ENCODE measurements around the gene CRELD2. TPM values are rescaled to one million over a fixed set of nuclear protein-coding genes. Genes with fewer than 3 reads are reported as not detected.
A peak's percentile ranks its signal among the peaks of the same experiment; 100 is the strongest.

Gene CRELD2
- total RNA-seq, 1 donor from 2014 or later, result 44.3 TPM

GRCh38 chr22:49880281-49880680, 38.2 kb upstream of the CRELD2 start:
- peak overlapping the region; percentile 41 for H3K27ac Mint-ChIP-seq (ENCODE audit: unreplicated experiment)
- peak; percentile 69 for DNase-seq (ENCODE audit: low spot score)
- peaks cover 32% of the 10 kb centered on the region for H3K4me1 Mint-ChIP-seq (ENCODE audit: low read depth)
- H3K27me3 Mint-ChIP-seq (ENCODE audit: low read depth), result no peaks in the 10 kb centered on the region
- H3K36me3 Mint-ChIP-seq (ENCODE audit: low read depth), result peaks cover 17% of the 10 kb centered on the region
- peak overlapping the region; percentile 31 for H3K4me3 Mint-ChIP-seq (ENCODE audit: unreplicated experiment)
- H3K9me3 Mint-ChIP-seq (ENCODE audit: low read depth), result peaks cover 2% of the 10 kb centered on the region
- TF ChIP-seq CTCF (IDR thresholded peaks at IDR 0.05), result no peak

GRCh38 chr22:49881856-49882255, 36.6 kb upstream of the CRELD2 start:
- peak overlapping the region; percentile 41 for H3K27ac Mint-ChIP-seq (ENCODE audit: unreplicated experiment)
- H3K4me3 Mint-ChIP-seq (ENCODE audit: unreplicated experiment), result no peak overlapping the region
- H3K4me1 Mint-ChIP-seq (ENCODE audit: low read depth), result peaks cover 32% of the 10 kb centered on the region
- H3K9me3 Mint-ChIP-seq (ENCODE audit: low read depth), result peaks cover 2% of the 10 kb centered on the region
- H3K27me3 Mint-ChIP-seq (ENCODE audit: low read depth), result no peaks in the 10 kb centered on the region
- DNase-seq (ENCODE audit: low spot score), result no peak
- H3K36me3 Mint-ChIP-seq (ENCODE audit: low read depth), result peaks cover 25% of the 10 kb centered on the region
- no peak for TF ChIP-seq CTCF (IDR thresholded peaks at IDR 0.05)

GRCh38 chr22:49882519-49883293, 35.7 kb upstream of the CRELD2 start:
- peaks cover 28% of the 10 kb centered on the region for H3K36me3 Mint-ChIP-seq (ENCODE audit: low read depth)
- no peaks in the 10 kb centered on the region for H3K27me3 Mint-ChIP-seq (ENCODE audit: low read depth)
- peaks cover under 1% of the 10 kb centered on the region for H3K9me3 Mint-ChIP-seq (ENCODE audit: low read depth)
- peaks cover 32% of the 10 kb centered on the region for H3K4me1 Mint-ChIP-seq (ENCODE audit: low read depth)
- TF ChIP-seq CTCF (IDR thresholded peaks at IDR 0.05), result no peak
- no peak overlapping the region for H3K27ac Mint-ChIP-seq (ENCODE audit: unreplicated experiment)
- H3K4me3 Mint-ChIP-seq (ENCODE audit: unreplicated experiment), result no peak overlapping the region
- DNase-seq (ENCODE audit: low spot score), result peak; percentile 46

GRCh38 chr22:49883294-49883640, 35.2 kb upstream of the CRELD2 start:
- no peaks in the 10 kb centered on the region for H3K27me3 Mint-ChIP-seq (ENCODE audit: low read depth)
- no peak for TF ChIP-seq CTCF (IDR thresholded peaks at IDR 0.05)
- peaks cover 29% of the 10 kb centered on the region for H3K36me3 Mint-ChIP-seq (ENCODE audit: low read depth)
- no peak for DNase-seq (ENCODE audit: low spot score)
- H3K4me3 Mint-ChIP-seq (ENCODE audit: unreplicated experiment), result no peak overlapping the region
- no peak overlapping the region for H3K27ac Mint-ChIP-seq (ENCODE audit: unreplicated experiment)
- peaks cover 31% of the 10 kb centered on the region for H3K4me1 Mint-ChIP-seq (ENCODE audit: low read depth)
- H3K9me3 Mint-ChIP-seq (ENCODE audit: low read depth), result no peaks in the 10 kb centered on the region

GRCh38 chr22:49884075-49884474, 34.4 kb upstream of the CRELD2 start:
- Mint-ChIP-seq H3K36me3 (ENCODE audit: low read depth) (peaks cover 28% of the 10 kb centered on the region), H3K27ac (ENCODE audit: unreplicated experiment) (no peak overlapping the region), H3K27me3 (ENCODE audit: low read depth) (no peaks in the 10 kb centered on the region), H3K4me3 (ENCODE audit: unreplicated experiment) (no peak overlapping the region), H3K4me1 (ENCODE audit: low read depth) (peaks cover 28% of the 10 kb centered on the region), H3K9me3 (ENCODE audit: low read depth) (no peaks in the 10 kb centered on the region)
- no peak for TF ChIP-seq CTCF (IDR thresholded peaks at IDR 0.05)
- DNase-seq (ENCODE audit: low spot score), result peak; percentile 63
